ENCODE results near the gene LLCFC1. TPM values are rescaled to one million over a fixed set of nuclear protein-coding genes. Genes with fewer than 3 reads are reported as not detected.

Gene LLCFC1
- not detected for total RNA-seq
- not detected for polyA plus RNA-seq
- long read RNA-seq, donor 1 = 0 reads
- long read RNA-seq, donor 2 = 0 reads
- long read RNA-seq, donor 3 = 0 reads

- Histone ChIP-seq H3K27ac (no peak within 1 kb of the TSS), H3K9me3 (no peaks in the 10 kb centered on the region), H3K27me3 (no peaks in the 10 kb centered on the region), H3K36me3 (no peaks in the 10 kb centered on the region), H3K4me1 (peaks cover 0 to 7% (median 0%) of the 10 kb centered on the region in 12 donors), H3K4me3 (no peak within 1 kb of the TSS)
- ATAC-seq = no peak
- DNase-seq = no peak
- intact Hi-C loops (cut with DNase I) = no loop called here
- WGBS, 4 donors = 71 to 82% (median 76%) methylated on average over 10 of the region's 10 CpGs
- TF ChIP-seq CTCF (IDR thresholded peaks at IDR 0.05) = no peak
Measured at GRCh38 chr7:142939226-142939910, at the start of gene LLCFC1. LLCFC1 (plus strand) TSS chr7:142939484; CDS start chr7:142939622, 138 bp downstream.

GRCh38 chr7:142889816-142890215, 49.5 kb upstream of the LLCFC1 start:
- no peak overlapping the region for H3K4me3 ChIP-seq
- 61 to 84% (median 73%) methylated on average over 3 of the region's 3 CpGs for WGBS, 4 donors
- H3K27ac ChIP-seq = no peak overlapping the region
- H3K27me3 ChIP-seq = peaks cover 0 to 11% (median 3%) of the 10 kb centered on the region in 9 donors
- intact Hi-C loops (cut with DNase I) = no loop called here
- no peaks in the 10 kb centered on the region for H3K4me1 ChIP-seq
- no peak for TF ChIP-seq CTCF (IDR thresholded peaks at IDR 0.05)
- no peak for TF ChIP-seq POLR2A (IDR thresholded peaks at IDR 0.05)
- DNase-seq (peak in 1 of 5 donors; percentile 3), ATAC-seq (no peak)
- no peaks in the 10 kb centered on the region for H3K9me3 ChIP-seq
- H3K36me3 ChIP-seq = no peaks in the 10 kb centered on the region

- DNase-seq = peak in 1 of 5 donors; percentile 5
- 82 to 84% (median 83%) methylated on average over 12 of the region's 12 CpGs for WGBS, 4 donors
- peaks cover 0 to 18% (median 0%) of the 10 kb centered on the region in 9 donors for H3K27me3 ChIP-seq
- no peaks in the 10 kb centered on the region for H3K9me3 ChIP-seq
- H3K4me1 ChIP-seq = no peaks in the 10 kb centered on the region
- H3K27ac ChIP-seq = no peak overlapping the region
- intact Hi-C loops (cut with DNase I) = no loop called here
- no peaks in the 10 kb centered on the region for H3K36me3 ChIP-seq
- no peak overlapping the region for H3K4me3 ChIP-seq
- ATAC-seq = no peak
- TF ChIP-seq CTCF (IDR thresholded peaks at IDR 0.05) = no peak
- no peak for TF ChIP-seq POLR2A (IDR thresholded peaks at IDR 0.05)
Measured at GRCh38 chr7:142890874-142891485, 48.3 kb upstream of the LLCFC1 start.

GRCh38 chr7:142891490-142892082, 47.7 kb upstream of the LLCFC1 start:
- no peak overlapping the region for H3K4me3 ChIP-seq
- no peak for DNase-seq
- no peak for ATAC-seq
- intact Hi-C loops (cut with DNase I) = no loop called here
- no peak for TF ChIP-seq POLR2A (IDR thresholded peaks at IDR 0.05)
- TF ChIP-seq CTCF (IDR thresholded peaks at IDR 0.05) = no peak
- WGBS, 4 donors = 82 to 86% (median 83%) methylated on average over 10 of the region's 10 CpGs
- no peaks in the 10 kb centered on the region for H3K4me1 ChIP-seq
- no peak overlapping the region for H3K27ac ChIP-seq
- no peaks in the 10 kb centered on the region for H3K9me3 ChIP-seq
- no peaks in the 10 kb centered on the region for H3K36me3 ChIP-seq
- peaks cover 0 to 21% (median 0%) of the 10 kb centered on the region in 9 donors for H3K27me3 ChIP-seq
